ENCODE measurements around the gene LTBP1.

The LTBP1 gene

DNA sequence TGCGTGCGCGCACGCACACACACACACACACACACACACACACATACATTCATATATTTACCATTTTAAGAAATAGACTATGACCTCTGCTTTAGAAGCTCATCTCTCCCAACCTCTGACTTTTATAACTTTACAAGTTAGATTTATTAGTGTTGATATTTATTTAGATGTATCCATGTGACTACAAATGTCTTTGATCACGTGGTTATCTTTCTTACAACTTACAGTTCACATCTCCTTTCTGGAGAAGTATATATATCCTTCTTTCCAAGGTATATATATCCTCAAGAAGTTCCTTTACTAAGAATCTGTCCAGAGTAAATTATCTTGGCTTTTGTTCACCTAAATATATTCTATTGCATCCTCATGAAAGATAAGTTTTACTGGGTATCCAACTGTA lies 16.3 kb upstream of the LTBP1 start:
- in situ Hi-C loops (cut with MboI; ENCODE audit: low sequenced_read_pairs) = no loop called here

DNA sequence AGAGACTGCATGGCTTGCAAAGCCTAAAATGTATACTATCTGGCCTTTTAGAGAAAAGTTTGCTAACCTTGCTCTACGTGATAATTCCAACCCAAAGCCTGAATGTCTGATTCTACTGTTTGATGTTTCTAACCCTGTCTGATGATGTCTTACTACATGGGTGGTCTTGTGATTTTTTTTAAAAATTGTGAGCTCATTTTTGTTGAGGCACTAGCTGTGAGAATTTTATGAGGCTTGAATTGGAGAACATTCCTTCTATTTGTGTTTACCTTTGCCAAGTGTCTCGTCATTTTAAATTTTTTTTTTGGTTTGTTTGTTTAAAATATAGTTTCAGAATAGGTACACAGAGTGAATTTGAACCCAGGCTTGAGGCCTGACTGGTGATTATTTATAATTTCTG lies 15.2 kb upstream of the LTBP1 start:
- in situ Hi-C loops (cut with MboI; ENCODE audit: low sequenced_read_pairs) = no loop called here

DNA sequence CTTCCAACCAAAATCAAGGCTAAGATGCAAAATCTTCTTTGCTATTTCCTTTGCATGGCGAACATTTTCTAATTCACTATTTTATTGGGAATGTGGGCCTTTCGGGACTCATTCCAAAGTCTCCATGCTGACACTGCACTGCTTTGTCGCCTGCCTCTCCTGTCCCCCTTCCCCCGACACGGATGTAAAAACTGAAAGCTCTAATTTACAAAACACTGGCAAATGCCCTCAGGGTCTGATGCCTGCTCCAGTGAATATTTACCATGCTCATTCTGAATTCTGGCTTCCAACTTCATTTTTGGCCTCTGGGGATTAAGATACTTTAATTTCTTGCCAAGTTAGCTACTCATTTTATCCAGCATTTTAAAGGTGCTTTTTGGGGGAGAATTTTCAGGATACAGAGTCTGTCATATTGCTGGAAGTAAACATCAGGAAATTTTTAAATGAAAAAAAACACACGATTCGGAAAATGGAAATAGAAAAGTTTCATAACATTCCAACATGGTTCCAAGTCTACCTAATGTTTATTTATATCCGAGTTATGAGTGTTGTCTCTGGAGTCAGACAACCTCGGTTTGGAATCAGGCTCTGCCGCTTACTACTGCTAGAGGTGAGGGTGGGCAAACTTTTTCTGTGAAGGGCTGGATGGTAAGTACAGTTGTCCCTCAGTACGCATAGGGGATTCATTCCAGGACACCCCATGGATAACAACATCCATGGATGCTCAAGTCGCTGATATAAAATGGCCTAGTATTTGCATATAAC lies 14.6 kb upstream of the LTBP1 start:
- in situ Hi-C loops (cut with MboI; ENCODE audit: low sequenced_read_pairs) = no loop called here

DNA sequence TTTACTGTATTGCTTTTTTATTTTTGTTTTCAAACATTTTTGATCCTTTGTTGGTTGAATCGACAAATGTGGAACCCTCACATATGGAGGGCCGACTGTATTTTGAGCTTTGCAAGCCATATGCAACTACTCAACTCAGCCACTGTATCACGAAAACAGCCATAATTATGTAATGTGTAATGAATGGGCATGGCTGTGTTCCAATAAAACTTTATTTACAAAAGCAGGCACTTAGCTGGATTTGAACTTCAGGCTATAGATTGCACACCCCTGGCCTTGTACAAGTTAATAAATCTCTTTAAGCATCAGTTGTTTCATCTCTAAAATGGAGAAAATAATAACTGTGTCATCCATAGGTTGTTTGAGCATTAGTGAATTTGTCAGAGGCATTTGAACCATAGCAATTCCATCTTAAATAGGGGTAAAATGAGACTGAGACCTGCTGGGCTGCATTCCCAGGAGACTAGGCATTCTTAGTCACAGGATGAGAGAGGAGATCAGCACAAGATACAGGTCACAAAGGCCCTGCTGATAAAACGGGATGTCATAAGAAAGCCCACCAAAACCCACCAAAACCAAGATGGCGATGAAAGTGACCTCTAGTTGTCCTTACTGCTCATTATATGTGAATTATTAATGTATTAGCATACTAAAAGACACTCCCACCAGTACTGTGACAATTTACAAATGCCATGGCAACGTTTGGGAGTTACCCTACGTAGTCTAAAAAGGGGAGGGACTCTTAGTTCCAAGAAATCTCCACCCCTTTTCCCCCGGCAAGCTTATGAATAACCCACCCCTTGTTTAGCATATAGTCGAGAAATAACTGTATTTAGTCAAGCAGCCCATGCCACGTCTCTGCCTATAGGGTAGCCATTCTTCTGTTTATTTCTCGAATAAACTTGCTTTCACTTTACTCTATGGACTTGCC lies 13.7 kb upstream of the LTBP1 start:
- in situ Hi-C loops (cut with MboI; ENCODE audit: low sequenced_read_pairs) = no loop called here

DNA sequence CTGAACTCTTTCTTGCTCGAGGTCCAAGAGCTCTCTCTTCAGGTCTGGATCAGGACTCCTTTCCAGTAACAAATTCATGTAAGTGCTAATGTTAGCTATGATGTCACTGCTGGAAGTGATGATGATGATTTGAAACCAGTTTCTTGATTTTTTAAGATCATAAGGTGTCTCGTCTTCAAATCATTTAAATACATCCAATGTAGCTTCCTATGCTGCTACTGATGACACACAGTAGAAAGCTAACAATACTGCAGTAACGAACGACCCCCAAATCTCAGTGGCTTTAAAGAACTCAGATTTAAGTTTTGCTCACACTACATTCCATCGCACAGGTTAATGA lies 13.0 kb upstream of the LTBP1 start:
- in situ Hi-C loops (cut with MboI; ENCODE audit: low sequenced_read_pairs) = no loop called here

DNA sequence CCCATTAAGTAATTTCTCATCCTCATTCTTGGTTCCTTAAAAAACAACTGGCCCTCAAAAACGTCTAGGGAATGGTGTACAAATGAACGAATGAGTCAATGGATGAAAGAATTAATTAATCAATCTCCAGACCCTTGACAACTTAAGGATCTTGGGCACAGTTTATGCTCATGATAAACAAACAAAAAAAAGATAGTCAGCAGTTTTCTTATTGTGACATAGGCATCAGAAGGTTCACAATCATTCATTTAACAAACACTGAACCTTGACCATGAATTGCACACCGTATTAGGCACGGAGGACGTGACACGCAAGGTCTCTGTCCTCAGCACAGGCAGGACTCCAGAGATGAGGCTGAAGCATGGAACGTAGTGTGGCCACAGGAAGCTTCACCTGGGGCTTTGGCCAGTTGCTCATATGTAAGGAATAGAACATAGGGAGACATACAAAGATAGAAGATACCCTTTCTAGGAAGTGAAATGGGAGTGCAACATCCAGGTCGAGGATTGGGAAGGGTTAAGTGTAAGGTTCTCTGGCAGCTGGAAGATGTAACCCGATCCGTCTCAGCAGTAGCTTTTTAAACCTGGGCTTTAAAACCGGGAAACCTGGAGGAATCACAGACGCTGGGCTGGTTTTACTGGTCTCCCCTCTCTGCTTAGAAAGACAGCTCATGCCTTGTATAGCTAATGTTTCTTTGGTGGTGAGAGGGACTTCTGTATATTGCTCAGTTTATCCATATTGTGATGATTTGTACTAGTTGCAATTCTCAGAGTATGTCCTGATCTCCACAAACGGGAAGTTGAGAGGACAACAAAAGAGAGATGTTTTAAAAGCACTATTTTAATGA lies 8.9 kb upstream of the LTBP1 start:
- in situ Hi-C loops (cut with MboI; ENCODE audit: low sequenced_read_pairs) = no loop called here

DNA sequence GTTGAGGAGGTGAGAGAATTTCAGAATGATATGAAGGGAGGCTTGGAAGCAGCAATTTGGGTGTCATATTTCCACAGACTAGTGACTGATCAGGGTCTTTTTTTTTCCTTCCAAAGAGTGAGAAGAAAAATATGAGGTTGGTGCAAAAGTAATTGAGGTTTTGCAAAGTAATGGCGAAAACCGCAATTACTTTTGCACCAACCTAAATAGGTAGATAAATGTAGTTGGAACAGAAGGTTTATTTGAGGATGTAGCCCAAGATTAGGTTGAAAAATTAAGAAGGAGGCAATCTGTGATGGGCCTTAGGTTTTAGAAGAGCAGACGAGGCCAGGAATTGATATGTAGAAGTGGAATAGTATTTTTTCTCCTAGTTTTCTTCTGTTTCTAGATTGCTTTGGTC lies 7.8 kb upstream of the LTBP1 start:
- in situ Hi-C loops (cut with MboI; ENCODE audit: low sequenced_read_pairs) = no loop called here

DNA sequence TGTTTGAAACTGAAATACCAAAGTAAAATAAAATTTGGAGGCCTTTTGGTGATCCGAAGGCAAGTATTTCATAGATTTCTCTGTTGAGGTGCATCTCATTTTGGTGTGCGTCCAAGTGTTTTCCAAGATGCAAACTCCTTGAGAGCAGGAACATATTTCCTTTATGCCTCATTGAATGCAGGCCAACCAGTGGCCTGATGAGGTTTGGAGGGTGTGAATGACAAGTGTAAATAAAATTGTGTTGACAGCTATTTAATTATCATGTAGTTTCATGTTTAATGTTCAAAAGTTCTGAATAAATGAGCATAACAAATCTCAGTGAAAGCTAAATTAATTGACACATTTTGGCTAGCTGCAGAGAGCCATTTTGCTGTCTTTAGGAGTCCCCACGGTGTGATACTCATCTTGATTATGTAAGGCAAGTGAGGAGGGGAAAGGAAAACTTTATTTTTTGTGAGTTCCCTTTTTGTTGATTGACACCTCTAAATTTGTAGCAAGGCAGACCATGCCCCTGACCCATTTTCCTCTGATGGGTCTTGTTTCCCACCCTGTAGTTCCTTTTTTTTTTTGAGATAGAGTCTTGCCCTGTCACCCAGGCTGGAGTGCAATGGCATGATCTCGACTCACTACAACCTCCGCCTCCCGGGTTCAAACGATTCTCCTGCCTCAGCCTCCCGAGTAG lies 6.3 kb upstream of the LTBP1 start:
- in situ Hi-C loops (cut with MboI; ENCODE audit: low sequenced_read_pairs) = no loop called here

DNA sequence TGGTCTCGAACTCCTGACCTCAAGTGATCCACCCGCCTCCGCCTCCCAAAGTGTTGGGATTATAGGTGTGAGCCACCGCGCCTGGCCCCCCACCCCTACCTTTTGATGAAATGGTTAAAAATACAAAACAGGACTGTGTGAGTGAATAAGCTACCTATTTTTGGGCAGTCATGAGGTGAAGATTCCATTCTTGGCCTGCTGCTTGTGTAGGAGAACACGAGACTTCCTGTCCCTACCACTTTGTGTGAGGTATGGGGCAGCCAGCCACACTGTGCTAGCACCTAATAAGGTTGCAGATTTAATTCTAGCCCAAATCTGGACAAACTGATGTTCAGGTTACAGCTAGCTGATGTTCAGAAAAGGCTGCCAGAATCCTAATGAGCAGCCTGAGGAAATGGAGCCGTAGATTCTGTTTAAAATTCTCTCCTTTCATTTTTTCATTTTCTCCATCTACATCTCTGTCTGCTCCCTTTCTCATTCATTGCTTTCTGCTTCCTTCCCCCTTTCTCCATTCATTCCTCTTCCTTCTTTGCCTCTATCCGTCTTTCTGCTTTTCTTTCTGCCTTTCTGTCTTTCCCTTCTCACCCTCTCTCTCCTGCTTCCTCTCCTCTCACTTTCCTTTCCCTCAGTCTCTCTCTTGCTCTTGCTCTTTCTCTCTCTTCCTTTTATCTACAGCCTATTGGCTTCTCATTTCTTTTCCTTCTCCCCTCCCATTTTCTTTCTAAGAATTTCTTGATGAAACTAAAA lies 4.6 kb upstream of the LTBP1 start:
- in situ Hi-C loops (cut with MboI; ENCODE audit: low sequenced_read_pairs) = no loop called here

DNA sequence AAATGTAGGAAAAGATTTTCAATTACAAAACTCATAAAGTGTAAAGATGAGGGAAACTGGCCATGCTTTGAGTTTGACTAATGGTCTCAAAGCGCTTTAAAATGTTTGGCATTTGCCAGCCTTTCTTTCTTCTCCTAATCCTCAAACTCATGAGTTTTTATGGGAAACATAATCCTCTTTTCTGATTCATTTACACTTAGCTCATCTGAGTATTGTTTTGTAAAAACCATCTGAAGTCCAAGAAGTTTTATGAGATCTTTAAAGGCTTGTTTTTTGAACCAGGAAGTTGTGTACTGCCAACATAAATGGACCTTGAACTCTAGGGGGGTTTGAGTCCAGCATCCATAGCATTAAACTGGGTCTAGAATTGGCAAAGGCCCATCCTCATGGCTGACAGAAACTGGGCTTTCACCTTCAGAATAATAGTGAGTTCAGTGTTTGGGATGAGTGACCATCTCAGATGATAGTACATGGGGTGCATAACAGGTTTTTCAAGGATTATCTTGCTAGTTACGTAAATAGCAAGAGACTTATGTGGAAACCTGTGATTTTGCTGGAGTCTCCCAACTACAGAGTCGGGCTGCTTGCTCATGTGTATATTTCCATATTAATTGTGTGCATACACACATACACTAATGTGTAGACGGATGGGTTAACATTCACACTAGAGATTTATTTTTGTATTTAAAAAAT lies 3.8 kb upstream of the LTBP1 start:
- in situ Hi-C loops (cut with MboI; ENCODE audit: low sequenced_read_pairs) = no loop called here

DNA sequence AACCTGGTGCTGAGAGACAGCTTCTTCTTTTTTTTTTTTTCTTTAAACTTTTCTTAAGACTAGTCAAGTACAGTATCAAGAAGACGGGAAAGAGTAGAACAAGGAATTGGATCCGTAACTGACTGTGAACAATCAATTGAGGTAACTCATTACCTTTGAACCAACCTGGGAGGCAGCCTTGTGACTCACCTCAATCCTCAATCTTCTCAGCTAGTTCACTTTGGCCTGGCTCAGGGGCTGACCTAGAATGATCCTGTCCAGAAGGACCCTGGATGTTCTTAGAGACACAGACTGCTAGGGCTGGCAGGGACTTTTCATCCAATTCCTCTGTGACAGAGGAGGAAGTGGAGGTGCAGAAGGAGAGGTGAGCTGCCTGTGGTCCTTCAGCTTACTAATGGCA lies 1.5 kb upstream of the LTBP1 start:
- in situ Hi-C loops (cut with MboI; ENCODE audit: low sequenced_read_pairs) = no loop called here

DNA sequence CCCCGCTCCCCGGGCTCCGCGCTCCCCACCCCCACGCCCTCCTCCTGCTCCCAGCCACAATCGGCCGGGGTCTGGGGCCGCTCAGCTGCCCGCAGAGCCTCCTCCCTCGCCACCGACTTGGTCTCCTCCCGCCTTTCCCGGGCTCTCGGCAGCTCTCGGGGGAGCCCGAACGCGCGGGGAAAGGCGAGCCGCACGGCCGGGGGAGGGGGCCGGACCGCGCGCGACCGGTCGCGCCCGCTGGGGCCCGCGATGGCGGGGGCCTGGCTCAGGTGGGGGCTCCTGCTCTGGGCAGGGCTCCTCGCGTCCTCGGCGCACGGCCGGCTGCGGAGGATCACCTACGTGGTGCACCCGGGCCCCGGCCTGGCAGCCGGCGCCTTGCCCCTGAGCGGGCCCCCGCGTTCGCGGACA lies 327 bp downstream of the LTBP1 start:
- in situ Hi-C loops (cut with MboI; ENCODE audit: low sequenced_read_pairs) = no loop called here

DNA sequence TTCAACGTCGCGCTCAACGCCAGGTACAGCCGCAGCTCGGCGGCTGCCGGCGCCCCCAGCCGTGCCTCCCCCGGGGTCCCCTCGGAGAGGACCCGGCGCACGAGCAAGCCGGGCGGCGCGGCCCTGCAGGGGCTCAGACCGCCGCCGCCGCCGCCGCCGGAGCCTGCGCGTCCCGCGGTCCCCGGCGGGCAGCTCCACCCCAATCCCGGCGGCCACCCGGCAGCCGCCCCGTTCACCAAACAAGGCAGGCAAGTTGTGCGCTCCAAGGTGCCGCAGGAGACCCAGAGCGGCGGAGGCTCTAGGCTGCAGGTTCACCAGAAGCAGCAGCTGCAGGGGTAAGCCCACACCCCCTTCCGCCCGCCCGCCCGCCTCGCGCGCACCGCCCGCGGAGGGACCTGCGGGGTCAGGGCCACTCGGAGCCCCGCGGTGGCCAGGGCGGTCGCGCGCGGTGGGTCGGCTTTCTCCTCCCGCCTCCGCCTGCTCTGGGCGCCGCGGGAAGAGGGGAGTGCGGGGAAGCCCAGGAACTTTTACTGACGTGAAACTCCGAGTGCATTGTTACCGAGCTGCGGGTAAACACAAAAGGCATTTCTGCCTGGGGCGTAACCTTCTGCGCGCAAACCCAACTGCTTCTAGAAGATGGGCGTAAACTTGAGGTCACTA lies 861 bp downstream of the LTBP1 start:
- in situ Hi-C loops (cut with MboI; ENCODE audit: low sequenced_read_pairs) = no loop called here

DNA sequence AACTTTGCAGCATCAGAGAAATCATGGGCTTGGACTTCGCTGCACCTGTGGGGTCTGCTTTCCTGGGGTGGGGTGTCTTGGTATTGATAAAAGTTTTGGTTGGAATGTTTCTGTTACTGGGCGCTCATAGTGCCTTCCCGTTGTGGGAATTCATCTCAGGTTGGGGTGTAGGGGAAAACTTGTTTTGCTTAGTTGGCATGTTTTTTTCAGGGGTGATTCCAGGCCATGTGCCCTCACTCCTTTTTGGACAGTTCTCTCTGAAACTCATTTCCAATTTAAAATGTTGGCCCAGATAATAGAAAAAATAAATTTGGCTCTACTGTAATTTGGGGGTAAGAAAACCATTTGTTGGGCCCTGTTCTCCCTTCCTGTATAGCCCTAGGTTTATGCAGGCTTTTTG lies 1.5 kb downstream of the LTBP1 start:
- in situ Hi-C loops (cut with MboI; ENCODE audit: low sequenced_read_pairs) = no loop called here

DNA sequence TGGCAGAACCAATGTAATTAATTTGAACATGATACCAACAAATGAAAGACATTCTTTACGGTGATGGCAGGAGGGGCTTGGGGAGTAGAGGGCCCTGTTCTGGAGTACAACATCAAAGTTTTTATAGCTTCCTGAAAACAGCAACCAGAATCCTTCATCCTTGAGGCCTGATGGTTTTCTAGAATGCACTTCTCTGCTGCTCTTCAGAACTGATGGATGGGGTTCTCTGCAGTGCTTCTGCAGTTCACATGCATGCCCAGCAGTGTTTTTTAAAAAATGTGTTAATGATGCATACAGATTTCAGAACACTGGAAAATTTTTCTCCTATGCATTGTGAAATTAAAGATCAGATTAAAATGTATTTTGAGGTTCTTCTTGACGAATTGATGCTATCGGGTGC lies 2.5 kb downstream of the LTBP1 start:
- in situ Hi-C loops (cut with MboI; ENCODE audit: low sequenced_read_pairs) = no loop called here

DNA sequence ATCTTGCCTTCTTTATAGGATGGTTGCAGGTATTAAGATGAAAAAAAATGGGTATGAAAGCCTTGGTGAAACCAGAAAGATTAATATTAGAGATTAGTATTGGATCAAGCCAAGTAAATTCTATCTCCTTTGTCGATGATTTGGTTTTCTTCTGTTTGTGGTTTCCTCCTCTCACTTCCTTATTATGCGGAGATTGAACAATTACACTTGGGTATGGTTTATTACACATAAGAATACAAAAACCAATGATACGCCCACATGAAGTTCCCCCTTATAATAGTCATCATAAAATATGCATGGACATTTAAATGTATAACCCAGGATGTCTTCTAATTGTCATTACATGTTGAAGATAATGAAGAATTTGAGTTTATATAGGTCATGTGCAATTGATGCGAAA lies 4.9 kb downstream of the LTBP1 start:
- in situ Hi-C loops (cut with MboI; ENCODE audit: low sequenced_read_pairs) = no loop called here

DNA sequence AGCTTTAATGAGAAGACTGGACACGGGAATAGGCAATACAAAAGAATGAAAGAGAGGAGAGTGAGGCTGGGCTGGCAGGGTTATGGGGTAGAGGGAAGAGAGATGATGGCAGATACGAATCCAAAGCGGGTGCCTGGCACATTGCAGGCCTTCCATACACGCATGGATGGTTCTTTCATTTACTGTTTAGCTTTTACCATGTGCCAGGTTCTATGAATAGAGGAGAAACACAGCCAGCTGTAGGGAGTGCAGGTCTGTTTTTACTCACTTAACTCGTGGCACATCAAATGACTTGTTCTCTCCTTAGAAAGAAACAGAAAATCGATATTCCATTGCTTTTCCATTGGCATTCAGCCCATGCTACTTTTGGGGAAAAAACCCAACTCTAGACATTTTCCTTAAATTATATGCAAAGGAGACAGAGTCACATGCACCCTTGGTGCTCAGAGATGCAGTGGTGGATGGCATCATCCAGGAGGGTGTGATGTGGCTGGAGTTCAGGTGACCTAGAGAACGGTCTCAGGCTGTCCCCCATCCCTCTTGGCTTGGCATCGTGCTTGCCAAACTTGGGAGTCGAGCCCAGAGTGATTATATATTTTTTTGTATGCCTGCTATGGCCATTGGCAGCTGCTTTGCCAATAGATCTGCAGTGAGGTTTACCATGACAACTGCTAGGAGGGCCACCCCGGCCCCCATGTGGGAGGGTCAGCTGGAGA lies 6.2 kb downstream of the LTBP1 start:
- in situ Hi-C loops (cut with MboI; ENCODE audit: low sequenced_read_pairs) = no loop called here

DNA sequence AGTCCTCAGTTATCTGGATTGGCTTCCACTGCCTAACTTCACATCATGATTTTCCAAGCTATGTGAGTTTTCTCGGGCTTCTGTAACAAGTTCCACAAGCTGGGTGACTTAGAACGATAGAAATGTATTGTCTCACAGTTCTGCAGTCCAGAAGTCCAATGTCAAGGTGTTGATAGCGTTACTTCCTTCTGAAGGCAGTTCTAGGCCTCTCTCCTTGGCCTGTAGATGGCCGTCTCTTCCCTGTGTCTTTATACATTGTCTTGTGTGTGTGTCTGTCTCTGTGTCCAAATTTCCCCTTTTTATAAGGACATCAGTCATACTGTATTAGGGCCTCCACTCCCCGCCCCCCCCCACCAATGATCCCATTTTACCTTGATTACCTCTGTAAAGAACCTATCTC lies 7.5 kb downstream of the LTBP1 start:
- in situ Hi-C loops (cut with MboI; ENCODE audit: low sequenced_read_pairs) = no loop called here

Data from HL-60/S4 treated with phorbol 12-myristate 13-acetate at 8.2 ng/mL for 4 days and 3 days (cell line).